ENCODE measurements around the gene TSR3. TPM values are rescaled to one million over a fixed set of nuclear protein-coding genes. Genes with fewer than 3 reads are reported as not detected.

Gene TSR3
- total RNA-seq, 1 donor from 2014 or later = 43.7 TPM

DNA sequence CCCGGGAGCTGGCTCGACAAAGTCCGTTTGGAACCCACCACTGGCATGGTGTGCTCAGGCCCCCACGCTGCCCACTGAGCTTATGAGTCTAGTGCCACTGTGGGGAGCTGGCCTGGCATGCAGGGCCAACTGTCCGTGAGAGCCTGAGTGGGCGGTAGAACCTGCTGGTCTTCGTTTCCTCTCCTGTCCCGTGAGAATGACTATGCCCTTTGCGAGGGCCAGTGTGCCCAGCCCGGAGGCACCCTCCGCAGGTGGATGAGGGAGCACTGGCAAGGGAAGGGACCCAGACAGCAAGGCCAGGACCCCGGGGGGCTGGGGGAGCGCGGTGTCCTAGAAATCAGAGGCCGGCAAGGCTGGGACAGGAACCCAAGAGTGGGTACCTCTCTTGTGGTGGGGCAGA lies 15.1 kb downstream of the TSR3 start:
- no peak overlapping the region for H3K4me3 Mint-ChIP-seq
- peaks cover 7% of the 10 kb centered on the region for H3K4me1 Mint-ChIP-seq
- peaks cover 60% of the 10 kb centered on the region for H3K27me3 Mint-ChIP-seq (ENCODE audit: low read depth)
- H3K36me3 Mint-ChIP-seq = no peaks in the 10 kb centered on the region
- no peak for DNase-seq (ENCODE audit: low spot score in 2 of 2, unreplicated experiment in 2 of 2)
- H3K9me3 Mint-ChIP-seq = no peaks in the 10 kb centered on the region
- no peak overlapping the region for H3K27ac Mint-ChIP-seq
- TF ChIP-seq, protein P1, sequence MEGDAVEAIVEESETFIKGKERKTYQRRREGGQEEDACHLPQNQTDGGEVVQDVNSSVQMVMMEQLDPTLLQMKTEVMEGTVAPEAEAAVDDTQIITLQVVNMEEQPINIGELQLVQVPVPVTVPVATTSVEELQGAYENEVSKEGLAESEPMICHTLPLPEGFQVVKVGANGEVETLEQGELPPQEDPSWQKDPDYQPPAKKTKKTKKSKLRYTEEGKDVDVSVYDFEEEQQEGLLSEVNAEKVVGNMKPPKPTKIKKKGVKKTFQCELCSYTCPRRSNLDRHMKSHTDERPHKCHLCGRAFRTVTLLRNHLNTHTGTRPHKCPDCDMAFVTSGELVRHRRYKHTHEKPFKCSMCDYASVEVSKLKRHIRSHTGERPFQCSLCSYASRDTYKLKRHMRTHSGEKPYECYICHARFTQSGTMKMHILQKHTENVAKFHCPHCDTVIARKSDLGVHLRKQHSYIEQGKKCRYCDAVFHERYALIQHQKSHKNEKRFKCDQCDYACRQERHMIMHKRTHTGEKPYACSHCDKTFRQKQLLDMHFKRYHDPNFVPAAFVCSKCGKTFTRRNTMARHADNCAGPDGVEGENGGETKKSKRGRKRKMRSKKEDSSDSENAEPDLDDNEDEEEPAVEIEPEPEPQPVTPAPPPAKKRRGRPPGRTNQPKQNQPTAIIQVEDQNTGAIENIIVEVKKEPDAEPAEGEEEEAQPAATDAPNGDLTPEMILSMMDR (IDR thresholded peaks at IDR 0.05; ENCODE audit: unreplicated experiment) = no peak

DNA sequence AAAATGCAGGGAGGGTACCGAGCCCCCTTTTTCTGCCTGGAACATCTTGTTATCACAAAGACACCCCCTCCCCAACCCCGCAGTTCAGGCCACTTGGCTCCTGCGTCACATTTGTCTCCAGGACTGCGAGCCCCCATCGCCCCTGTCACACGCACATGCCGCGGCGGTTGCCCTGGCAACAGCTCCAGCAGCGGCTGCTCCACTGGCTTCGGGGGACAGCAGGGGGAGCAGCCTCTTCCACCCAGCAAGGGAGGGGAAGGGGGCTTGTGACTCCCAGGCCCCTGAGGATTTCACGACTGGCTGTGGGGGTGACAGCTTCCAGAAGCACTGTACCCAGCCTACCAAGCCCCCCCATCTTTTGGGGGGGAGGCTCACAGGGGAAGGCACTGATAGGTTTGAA lies 15.7 kb downstream of the TSR3 start:
- Mint-ChIP-seq H3K27ac (no peak overlapping the region), H3K4me3 (no peak overlapping the region), H3K27me3 (ENCODE audit: low read depth) (peaks cover 66% of the 10 kb centered on the region), H3K9me3 (no peaks in the 10 kb centered on the region), H3K4me1 (peaks cover 8% of the 10 kb centered on the region), H3K36me3 (no peaks in the 10 kb centered on the region)
- DNase-seq (ENCODE audit: low spot score in 2 of 2, unreplicated experiment in 2 of 2) = no peak
- TF ChIP-seq, protein P1 (IDR thresholded peaks at IDR 0.05; ENCODE audit: unreplicated experiment) = no peak

DNA sequence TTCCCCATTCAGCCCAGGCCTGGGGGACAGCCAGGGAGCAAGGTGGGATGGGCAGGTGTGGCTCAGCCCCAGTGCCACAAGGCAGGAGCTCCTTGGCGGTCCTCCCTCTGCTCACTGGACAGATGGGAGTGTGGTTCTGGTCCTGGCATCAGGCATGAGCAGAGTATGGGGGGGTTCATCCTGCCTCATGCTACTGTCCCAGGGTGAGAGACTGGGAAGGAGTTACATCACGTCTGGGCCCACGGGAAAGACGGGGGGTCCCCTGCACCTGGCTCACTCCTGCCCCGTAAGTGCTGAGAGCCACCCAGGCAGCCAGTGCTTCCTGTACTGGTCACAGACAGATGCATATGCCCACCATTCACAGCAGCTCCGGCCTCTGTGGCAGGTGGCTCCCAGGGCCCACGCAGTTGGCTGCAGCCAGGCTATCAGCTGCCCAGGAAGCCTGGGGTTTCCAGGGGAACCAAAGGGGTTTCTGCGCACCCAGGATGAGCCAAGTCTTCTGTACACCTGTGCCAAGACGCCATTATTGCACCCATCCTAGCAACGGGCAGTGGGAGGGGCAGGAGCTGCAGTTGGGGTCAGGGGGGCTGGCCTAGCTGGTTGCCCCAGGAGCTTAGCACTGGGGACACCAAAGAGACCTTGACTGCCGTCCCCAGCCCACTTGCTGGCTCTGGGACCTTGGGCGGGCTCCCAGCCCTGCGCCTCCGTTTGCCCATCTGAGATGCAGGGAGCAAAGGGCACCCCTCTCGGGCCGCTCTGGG lies 16.3 kb downstream of the TSR3 start:
- peaks cover 8% of the 10 kb centered on the region for H3K4me1 Mint-ChIP-seq
- H3K27ac Mint-ChIP-seq = no peak overlapping the region
- peaks cover 68% of the 10 kb centered on the region for H3K27me3 Mint-ChIP-seq (ENCODE audit: low read depth)
- TF ChIP-seq, protein P1 (IDR thresholded peaks at IDR 0.05; ENCODE audit: unreplicated experiment) = no peak
- no peaks in the 10 kb centered on the region for H3K9me3 Mint-ChIP-seq
- no peak overlapping the region for H3K4me3 Mint-ChIP-seq
- H3K36me3 Mint-ChIP-seq = no peaks in the 10 kb centered on the region
- DNase-seq (ENCODE audit: low spot score in 2 of 2, unreplicated experiment in 2 of 2) = no peak

DNA sequence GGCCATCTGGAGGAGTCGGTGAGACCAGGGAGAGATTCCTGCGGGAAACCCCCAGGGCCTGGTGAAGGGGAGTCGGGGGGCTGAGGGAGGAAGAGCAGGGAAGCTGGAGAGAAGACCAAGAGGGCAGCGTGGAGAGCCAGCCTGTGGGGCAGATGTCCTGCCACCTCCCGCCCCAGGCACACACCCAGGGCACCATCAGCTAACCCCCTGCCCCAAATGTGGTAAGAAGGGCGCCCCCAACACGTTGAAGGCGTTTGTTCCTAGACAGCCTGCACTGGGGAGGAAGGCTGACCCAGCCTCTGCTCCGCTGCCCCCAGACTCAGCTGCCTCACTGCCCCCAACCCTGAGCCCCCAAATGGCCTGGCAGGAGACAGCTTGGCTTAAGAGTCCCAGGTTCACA lies 16.9 kb downstream of the TSR3 start:
- H3K4me3 Mint-ChIP-seq = no peak overlapping the region
- TF ChIP-seq, protein P1 (IDR thresholded peaks at IDR 0.05; ENCODE audit: unreplicated experiment) = no peak
- no peak for DNase-seq (ENCODE audit: low spot score in 2 of 2, unreplicated experiment in 2 of 2)
- peaks cover 8% of the 10 kb centered on the region for H3K4me1 Mint-ChIP-seq
- H3K27ac Mint-ChIP-seq = no peak overlapping the region
- no peaks in the 10 kb centered on the region for H3K36me3 Mint-ChIP-seq
- peaks cover 68% of the 10 kb centered on the region for H3K27me3 Mint-ChIP-seq (ENCODE audit: low read depth)
- no peaks in the 10 kb centered on the region for H3K9me3 Mint-ChIP-seq

DNA sequence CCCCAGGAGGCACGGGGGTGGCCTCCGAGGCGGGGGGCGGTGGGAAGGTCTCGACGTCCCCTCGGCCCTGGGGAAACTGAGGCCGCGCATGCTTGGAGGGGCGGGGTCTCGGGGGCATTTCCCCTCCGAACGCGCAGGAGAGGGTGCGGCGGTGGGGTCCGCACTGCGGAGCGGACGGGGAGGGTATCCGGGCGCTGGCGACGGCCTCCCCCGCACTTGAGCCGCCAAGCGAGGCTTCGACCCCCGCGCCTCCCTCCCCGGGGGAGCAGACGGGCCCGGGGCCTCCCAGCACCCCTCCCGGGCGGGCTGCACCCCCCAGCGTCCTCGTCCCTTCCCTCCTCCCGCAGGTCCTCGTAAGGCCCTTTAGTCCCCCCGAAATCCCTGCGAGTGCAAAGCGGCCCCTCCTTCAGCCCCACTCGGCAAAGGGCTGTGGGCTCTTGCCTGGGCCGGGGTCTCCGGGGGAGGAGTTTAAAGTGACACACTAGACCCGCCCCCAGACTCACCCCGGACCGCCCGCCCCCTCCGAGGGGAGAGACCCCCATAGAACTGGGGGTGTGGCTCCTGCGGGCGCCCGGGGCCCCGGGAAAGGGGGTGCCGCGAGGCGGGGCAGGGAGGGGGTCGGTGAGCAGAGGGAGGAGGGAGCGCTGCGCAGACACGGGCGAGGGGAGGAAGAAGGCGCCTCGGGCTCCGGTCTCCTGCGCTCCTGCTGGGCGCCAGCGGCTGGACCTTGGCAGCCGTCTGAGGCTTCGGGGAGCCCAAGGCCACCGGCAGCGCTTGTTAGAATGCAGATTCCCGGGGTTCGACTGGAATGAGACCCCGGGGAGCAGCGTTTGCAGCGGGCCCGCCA lies 17.6 kb downstream of the TSR3 start:
- no peak overlapping the region for H3K27ac Mint-ChIP-seq
- TF ChIP-seq, protein P1 (IDR thresholded peaks at IDR 0.05; ENCODE audit: unreplicated experiment) = no peak
- no peaks in the 10 kb centered on the region for H3K36me3 Mint-ChIP-seq
- no peak overlapping the region for H3K4me3 Mint-ChIP-seq
- DNase-seq (ENCODE audit: low spot score in 2 of 2, unreplicated experiment in 2 of 2) = no peak
- H3K27me3 Mint-ChIP-seq (ENCODE audit: low read depth) = peaks cover 68% of the 10 kb centered on the region
- no peaks in the 10 kb centered on the region for H3K9me3 Mint-ChIP-seq
- peaks cover 8% of the 10 kb centered on the region for H3K4me1 Mint-ChIP-seq
